Renal pelvis (tissue), 12 donors: ENCODE results near the gene WDR83. TPM values are rescaled to one million over a fixed set of nuclear protein-coding genes. Genes with fewer than 3 reads are reported as not detected.
A peak's percentile ranks its signal among the peaks of the same experiment; 100 is the strongest.
"Not testable (repeated sequence)": the region's sequence is repeated elsewhere in the genome, so short reads cannot be mapped to it uniquely, and the experiment has no call there.

Source experiments
- DNase-seq: peaks from one replicate; pipeline ENCODE4 v3.0.0-alpha.2; 2013
- long read RNA-seq, 16 experiments: transcript quantifications; one replicate each; lab custom pipeline, GENCODE V29; 2026
- polyA plus RNA-seq, 3 donors: library from polyadenylated mRNA; unstranded; fragments of 120-200 nt; gene quantifications; one replicate each; pipeline ENCODE4 v1.2.1, GENCODE V29; 2013; ENCODE audit not compliant: insufficient read length in 3 of 3

Gene WDR83
- polyA plus RNA-seq, result 10 to 100 TPM; 19.7 to 27.9 (median 27.8) TPM
- long read RNA-seq, donor 1, partial matches to known transcripts, result 86 of 88 reads
- long read RNA-seq, donor 1, other reads (novel, unspliced or antisense), result 0 of 88 reads
- long read RNA-seq, donor 2, partial matches to known transcripts, result 211 of 717 reads
- long read RNA-seq, donor 2, other reads (novel, unspliced or antisense), result 501 of 717 reads
- long read RNA-seq, donor 3, partial matches to known transcripts, result 0 of 2 reads
- long read RNA-seq, donor 3, other reads (novel, unspliced or antisense), result 0 of 2 reads
- long read RNA-seq, donor 4, partial matches to known transcripts, result 19 of 20 reads
- long read RNA-seq, donor 4, other reads (novel, unspliced or antisense), result 0 of 20 reads
- long read RNA-seq, donor 5, partial matches to known transcripts, result 0 of 2 reads
- long read RNA-seq, donor 5, other reads (novel, unspliced or antisense), result 0 of 2 reads
- long read RNA-seq, donor 6, partial matches to known transcripts, result 197 of 532 reads
- long read RNA-seq, donor 6, other reads (novel, unspliced or antisense), result 332 of 532 reads
- long read RNA-seq, donor 7, partial matches to known transcripts, result 108 of 458 reads
- long read RNA-seq, donor 7, other reads (novel, unspliced or antisense), result 349 of 458 reads
- long read RNA-seq, donor 8, partial matches to known transcripts, result 13 of 105 reads
- long read RNA-seq, donor 8, other reads (novel, unspliced or antisense), result 91 of 105 reads
- long read RNA-seq, donor 9, partial matches to known transcripts, result 0 of 5 reads
- long read RNA-seq, donor 9, other reads (novel, unspliced or antisense), result 0 of 5 reads
- long read RNA-seq, donor 10, partial matches to known transcripts, result 0 of 3 reads
- long read RNA-seq, donor 10, other reads (novel, unspliced or antisense), result 0 of 3 reads
- long read RNA-seq, donor 11, partial matches to known transcripts, result 18 of 54 reads
- long read RNA-seq, donor 11, other reads (novel, unspliced or antisense), result 34 of 54 reads
- long read RNA-seq, donor 12, partial matches to known transcripts, result 813 of 849 reads
- long read RNA-seq, donor 12, other reads (novel, unspliced or antisense), result 34 of 849 reads
- long read RNA-seq, donor 13, result 0 reads
- long read RNA-seq, donor 14, result 0 reads
- long read RNA-seq, donor 15, result 0 reads
- long read RNA-seq, donor 16, partial matches to known transcripts, result 567 of 579 reads
- long read RNA-seq, donor 16, other reads (novel, unspliced or antisense), result 9 of 579 reads

GRCh38 chr19:12666265-12667048 lies at the start of gene WDR83, which contains the start of gene MAN2B1:
Gene WDR83, plus strand, starts transcription at chr19:12666807. Its CDS starts 2,984 bp downstream, at chr19:12669791.
Gene MAN2B1, minus strand, starts transcription at chr19:12666742. Its CDS starts 41 bp downstream, at chr19:12666701.
- peak; percentile 83 for DNase-seq

- no peak for DNase-seq
These were observed 49.0 kb upstream of the WDR83 start for GRCh38 chr19:12617646-12618045.

GRCh38 chr19:12621253-12622024 lies 45.2 kb upstream of the WDR83 start:
- DNase-seq, result not testable (repeated sequence)

- DNase-seq, result no peak
These were observed 43.1 kb upstream of the WDR83 start for GRCh38 chr19:12623361-12624031.

- DNase-seq, result no peak
These were observed 39.6 kb upstream of the WDR83 start for GRCh38 chr19:12626958-12627357.

GRCh38 chr19:12628040-12629022 lies 38.3 kb upstream of the WDR83 start:
- no peak for DNase-seq

- no peak for DNase-seq
These were observed 37.4 kb upstream of the WDR83 start for GRCh38 chr19:12629215-12629614.

- no peak for DNase-seq
These were observed 30.0 kb upstream of the WDR83 start for GRCh38 chr19:12636631-12637030.

GRCh38 chr19:12638611-12639182 lies 27.9 kb upstream of the WDR83 start:
- DNase-seq, result no peak

- DNase-seq, result peak; percentile 79
These were observed 26.6 kb upstream of the WDR83 start for GRCh38 chr19:12639901-12640613.

- no peak for DNase-seq
These were observed 25.2 kb upstream of the WDR83 start for GRCh38 chr19:12641456-12641855.

- DNase-seq, result no peak
These were observed 24.1 kb upstream of the WDR83 start for GRCh38 chr19:12642506-12642905.

- DNase-seq, result not testable (repeated sequence)
These were observed 22.9 kb upstream of the WDR83 start for GRCh38 chr19:12643716-12644115.

- DNase-seq, result no peak
These were observed 20.1 kb upstream of the WDR83 start for GRCh38 chr19:12646551-12646950.

GRCh38 chr19:12647047-12647446 lies 19.6 kb upstream of the WDR83 start:
- no peak for DNase-seq

- DNase-seq, result peak; percentile 54
These were observed 19.0 kb upstream of the WDR83 start for GRCh38 chr19:12647490-12648071.

GRCh38 chr19:12648088-12648487 lies 18.5 kb upstream of the WDR83 start:
- DNase-seq, result no peak
